ENCODE data around the gene FABP6.

FABP6 gene

GRCh38 chr5:160272264-160272663 is 43.0 kb downstream of the FABP6 start:
- ChIA-PET POLR2A (no interaction called here), CTCF (no interaction called here)
- Histone ChIP-seq H3K27ac (ENCODE audit: extremely low read depth, low read depth, low read length) (no peak overlapping the region), H3K36me3 (ENCODE audit: control insufficient read depth in 2 of 2, insufficient read depth in 1 of 2, low read length in 2 of 2) (no peaks in the 10 kb centered on the region), H3K4me1 (ENCODE audit: control insufficient read depth, insufficient read depth, low read length) (no peaks in the 10 kb centered on the region), H3K9me3 (ENCODE audit: control insufficient read depth, insufficient read depth, low read depth, low read length) (no peaks in the 10 kb centered on the region), H3K4me3 (ENCODE audit: low read depth, low read length) (no peak overlapping the region)
- TF ChIP-seq ZNF18 (tag by site-specific recombination; IDR thresholded peaks at IDR 0.05) (no peak), ZNF214 (tag by site-specific recombination; IDR thresholded peaks at IDR 0.05; ENCODE audit: borderline replicate concordance) (no peak), ZNF366 (tag by site-specific recombination; conservative IDR thresholded peaks at IDR 0.05) (no peak), ZNF426 (tag by site-specific recombination; IDR thresholded peaks at IDR 0.05) (no peak), ZNF2 (tag by site-specific recombination; IDR thresholded peaks at IDR 0.05) (no peak), ZNF645 (tag by site-specific recombination; IDR thresholded peaks at IDR 0.05) (no peak), HOXC10 (CRISPR knock-in tag; IDR thresholded peaks at IDR 0.05) (no peak), ZNF133 (tag by site-specific recombination; IDR thresholded peaks at IDR 0.05) (no peak)

- Histone ChIP-seq H3K36me3 (ENCODE audit: control insufficient read depth in 2 of 2, insufficient read depth in 1 of 2, low read length in 2 of 2) (no peaks in the 10 kb centered on the region), H3K4me1 (ENCODE audit: control insufficient read depth, insufficient read depth, low read length) (no peaks in the 10 kb centered on the region), H3K9me3 (ENCODE audit: control insufficient read depth, insufficient read depth, low read depth, low read length) (no peaks in the 10 kb centered on the region), H3K4me3 (ENCODE audit: low read depth, low read length) (no peak overlapping the region), H3K27ac (ENCODE audit: extremely low read depth, low read depth, low read length) (no peak overlapping the region)
- TF ChIP-seq FEZF1 (tag by site-specific recombination; IDR thresholded peaks at IDR 0.05) (no peak), ZNF776 (tag by site-specific recombination; IDR thresholded peaks at IDR 0.05; ENCODE audit: borderline replicate concordance) (no peak), ZSCAN5A (tag by site-specific recombination; IDR thresholded peaks at IDR 0.05) (no peak), ZNF521 (tag by site-specific recombination; IDR thresholded peaks at IDR 0.05) (no peak)
- CTCF ChIA-PET: no interaction called here
- POLR2A ChIA-PET: no interaction called here
These were observed 43.6 kb downstream of the FABP6 start for GRCh38 chr5:160272889-160273288.

- CTCF ChIA-PET: no interaction called here
- no peaks in the 10 kb centered on the region for H3K4me1 ChIP-seq (ENCODE audit: control insufficient read depth, insufficient read depth, low read length)
These were observed 45.2 kb downstream of the FABP6 start for GRCh38 chr5:160274483-160274931.

GRCh38 chr5:160278343-160278742 is 49.0 kb downstream of the FABP6 start:
- Histone ChIP-seq H3K9me3 (ENCODE audit: control insufficient read depth, insufficient read depth, low read depth, low read length) (no peaks in the 10 kb centered on the region), H3K36me3 (ENCODE audit: control insufficient read depth in 2 of 2, insufficient read depth in 1 of 2, low read length in 2 of 2) (no peaks in the 10 kb centered on the region), H3K4me1 (ENCODE audit: control insufficient read depth, insufficient read depth, low read length) (no peaks in the 10 kb centered on the region), H3K4me3 (ENCODE audit: low read depth, low read length) (no peak overlapping the region), H3K27ac (ENCODE audit: extremely low read depth, low read depth, low read length) (no peak overlapping the region)
- ChIA-PET CTCF (no interaction called here), POLR2A (no interaction called here)
- TF ChIP-seq ZNF776 (tag by site-specific recombination; IDR thresholded peaks at IDR 0.05; ENCODE audit: borderline replicate concordance) (no peak), ZNF350 (tag by site-specific recombination; IDR thresholded peaks at IDR 0.05) (no peak), ZNF549 (tag by site-specific recombination; IDR thresholded peaks at IDR 0.05) (no peak), HOXA7 (CRISPR knock-in tag; IDR thresholded peaks at IDR 0.05; ENCODE audit: borderline replicate concordance) (no peak), ZNF140 (tag by site-specific recombination; IDR thresholded peaks at IDR 0.05) (no peak), YY1 (tag by site-specific recombination; IDR thresholded peaks at IDR 0.05) (no peak), ELK4 (IDR thresholded peaks at IDR 0.05; ENCODE audit: borderline replicate concordance, low read depth, low read length) (no peak), KLF7 (tag by site-specific recombination; IDR thresholded peaks at IDR 0.05; ENCODE audit: borderline replicate concordance) (no peak), ZBTB48 (tag by site-specific recombination; IDR thresholded peaks at IDR 0.05) (no peak), ZNF544 (tag by site-specific recombination; IDR thresholded peaks at IDR 0.05) (no peak), ZNF558 (tag by site-specific recombination; IDR thresholded peaks at IDR 0.05) (no peak), ZNF792 (tag by site-specific recombination; IDR thresholded peaks at IDR 0.05) (no peak), ZNF292 (tag by site-specific recombination; IDR thresholded peaks at IDR 0.05; ENCODE audit: borderline replicate concordance, low read depth) (no peak), ZNF768 (tag by site-specific recombination; IDR thresholded peaks at IDR 0.05) (no peak)

More at GRCh38 chr5:160274483-160274931, 45.2 kb downstream of the FABP6 start:
- no peak for TF ChIP-seq ZNF785 (tag by site-specific recombination; IDR thresholded peaks at IDR 0.05)
- no peak for TF ChIP-seq ZFP41 (tag by site-specific recombination; IDR thresholded peaks at IDR 0.05; ENCODE audit: borderline replicate concordance)
- H3K27ac ChIP-seq (ENCODE audit: extremely low read depth, low read depth, low read length): no peak overlapping the region
- no peaks in the 10 kb centered on the region for H3K9me3 ChIP-seq (ENCODE audit: control insufficient read depth, insufficient read depth, low read depth, low read length)
- no peaks in the 10 kb centered on the region for H3K36me3 ChIP-seq (ENCODE audit: control insufficient read depth in 2 of 2, insufficient read depth in 1 of 2, low read length in 2 of 2)
- H3K4me3 ChIP-seq (ENCODE audit: low read depth, low read length): no peak overlapping the region
- POLR2A ChIA-PET: no interaction called here
